Activated CD8-positive, alpha-beta T cell treated with anti-CD3 and anti-CD28 coated beads for 36 hours (primary cell): Measurements from ENCODE around the gene USF2. TPM values are rescaled to one million over a fixed set of nuclear protein-coding genes. Genes with fewer than 3 reads are reported as not detected.
"Not testable (repeated sequence)": the region's sequence is repeated elsewhere in the genome, so short reads cannot be mapped to it uniquely, and the experiment has no call there.

Experiments
- ATAC-seq: fragments of 200-7000 bp; cut with Tn5 transposase; one replicate; pipeline ENCODE4 v1.10.0; 2021; ENCODE audit warnings: mild to moderate bottlenecking, moderate library complexity
- CTCF ChIA-PET: fragments of 350-600 bp; sonication (Branson Sonifier 250); formaldehyde crosslinking; loops from one replicate; lab custom pipeline; 2021; ENCODE audit warnings: antibody characterized with exemption; lab: Charles Lee
- POLR2A ChIA-PET: fragments of 350-600 bp; sonication (Branson Sonifier 250); formaldehyde crosslinking; loops from one replicate; lab custom pipeline; 2021; ENCODE audit warnings: antibody characterized with exemption; lab: Charles Lee
- DNase-seq: peaks from one replicate; pipeline ENCODE4 v3.0.0-alpha.2; 2020
- H3K27ac Mint-ChIP-seq: one replicate; pipeline ENCODE4 v1.8.0; 2021; ENCODE audit warnings: mild to moderate bottlenecking, mixed read lengths
- H3K27me3 Mint-ChIP-seq: one replicate; pipeline ENCODE4 v1.8.0; 2021; ENCODE audit warnings: mixed read lengths
- H3K36me3 Mint-ChIP-seq: one replicate; pipeline ENCODE4 v1.8.0; 2021; ENCODE audit warnings: low read depth, mixed read lengths
- H3K4me1 Mint-ChIP-seq: one replicate; pipeline ENCODE4 v1.8.0; 2021; ENCODE audit warnings: low read depth, mixed read lengths
- H3K4me3 Mint-ChIP-seq: one replicate; pipeline ENCODE4 v1.8.0; 2021; ENCODE audit warnings: mild to moderate bottlenecking, moderate library complexity, mixed read lengths
- H3K9me3 Mint-ChIP-seq: one replicate; pipeline ENCODE4 v1.8.0; 2021; ENCODE audit warnings: mixed read lengths
- intact Hi-C: fragments of 100-400 bp; cut with micrococcal nuclease; formaldehyde crosslinking; loops from one replicate; pipeline ENCODE4 v1.10.0; 2022
- total RNA-seq, 2 experiments: library from RNA; stranded (reverse); gene quantifications; one replicate each; pipeline ENCODE4 v1.2.3, GENCODE V29; 2021
- TF ChIP-seq, protein P1 (sequence below): fragments of 200-600 bp; IDR thresholded peaks from one replicate; pipeline ENCODE4 v1.8.0; 2022; ENCODE audit warnings: antibody characterized with exemption, mild to moderate bottlenecking

USF2 gene
- total RNA-seq, 2 experiments from 2014 or later = 111 to 115 TPM

DNA sequence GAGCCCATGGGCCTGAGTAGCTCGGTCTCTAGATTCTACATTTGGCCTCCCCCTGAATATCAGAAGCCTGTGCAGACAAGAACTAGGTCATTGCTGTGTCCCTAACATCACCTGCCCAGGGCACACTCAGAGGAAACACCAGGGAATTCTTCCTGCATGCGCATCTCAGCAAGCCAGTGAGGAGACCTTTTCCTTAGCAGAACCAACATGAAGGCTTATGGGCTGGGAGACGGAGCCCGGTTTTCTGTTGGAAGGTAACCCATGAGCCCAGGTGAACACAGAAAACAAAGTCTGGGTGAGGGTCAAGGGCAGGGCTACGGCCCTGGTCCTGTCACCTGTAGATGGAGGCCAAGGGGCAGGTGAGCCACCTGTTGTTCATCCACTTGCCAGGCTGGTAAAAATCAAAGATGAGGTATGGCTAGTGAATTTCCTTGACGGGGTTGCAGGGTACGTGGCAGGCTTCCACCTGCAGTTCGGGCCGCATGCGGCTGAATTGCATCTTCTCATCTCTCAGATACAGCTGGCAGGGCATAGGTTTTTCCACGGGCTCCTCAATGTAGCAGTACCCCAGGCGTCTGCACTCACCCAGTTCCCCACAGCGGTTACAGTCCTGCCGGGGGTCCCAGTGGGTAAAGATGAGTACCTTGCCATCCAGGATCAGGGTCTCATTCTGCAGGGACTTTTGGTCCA is 36.7 kb upstream of the USF2 start:
- H3K9me3 Mint-ChIP-seq = no peaks in the 10 kb centered on the region
- ChIA-PET POLR2A (no interaction called here), CTCF (no interaction called here)
- no peak overlapping the region for H3K27ac Mint-ChIP-seq
- ATAC-seq (no peak), DNase-seq (no peak)
- no peak overlapping the region for H3K4me3 Mint-ChIP-seq
- no peaks in the 10 kb centered on the region for H3K36me3 Mint-ChIP-seq
- no peaks in the 10 kb centered on the region for H3K27me3 Mint-ChIP-seq
- intact Hi-C loops = no loop called here
- H3K4me1 Mint-ChIP-seq = peaks cover 10% of the 10 kb centered on the region
- TF ChIP-seq, protein P1, sequence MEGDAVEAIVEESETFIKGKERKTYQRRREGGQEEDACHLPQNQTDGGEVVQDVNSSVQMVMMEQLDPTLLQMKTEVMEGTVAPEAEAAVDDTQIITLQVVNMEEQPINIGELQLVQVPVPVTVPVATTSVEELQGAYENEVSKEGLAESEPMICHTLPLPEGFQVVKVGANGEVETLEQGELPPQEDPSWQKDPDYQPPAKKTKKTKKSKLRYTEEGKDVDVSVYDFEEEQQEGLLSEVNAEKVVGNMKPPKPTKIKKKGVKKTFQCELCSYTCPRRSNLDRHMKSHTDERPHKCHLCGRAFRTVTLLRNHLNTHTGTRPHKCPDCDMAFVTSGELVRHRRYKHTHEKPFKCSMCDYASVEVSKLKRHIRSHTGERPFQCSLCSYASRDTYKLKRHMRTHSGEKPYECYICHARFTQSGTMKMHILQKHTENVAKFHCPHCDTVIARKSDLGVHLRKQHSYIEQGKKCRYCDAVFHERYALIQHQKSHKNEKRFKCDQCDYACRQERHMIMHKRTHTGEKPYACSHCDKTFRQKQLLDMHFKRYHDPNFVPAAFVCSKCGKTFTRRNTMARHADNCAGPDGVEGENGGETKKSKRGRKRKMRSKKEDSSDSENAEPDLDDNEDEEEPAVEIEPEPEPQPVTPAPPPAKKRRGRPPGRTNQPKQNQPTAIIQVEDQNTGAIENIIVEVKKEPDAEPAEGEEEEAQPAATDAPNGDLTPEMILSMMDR = no peak

DNA sequence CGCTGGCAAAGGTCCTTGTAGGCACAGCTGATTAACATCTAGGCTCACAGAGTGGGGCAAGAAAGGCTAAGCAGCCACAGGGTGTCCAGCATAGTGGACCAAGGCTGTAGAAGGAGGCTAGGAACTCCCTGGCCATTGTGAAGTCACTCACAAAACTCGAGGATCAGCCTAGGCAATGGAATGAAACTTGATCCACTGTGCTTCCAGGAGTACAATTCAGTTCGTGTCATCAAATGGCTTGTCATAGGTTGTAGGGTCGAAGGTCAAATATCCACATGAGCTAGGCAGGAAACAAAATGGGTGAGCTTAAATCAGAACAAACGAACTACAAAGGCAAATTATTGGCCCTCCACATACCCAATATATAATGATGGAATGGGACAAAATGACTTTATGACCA is 35.9 kb upstream of the USF2 start:
- no peak overlapping the region for H3K27ac Mint-ChIP-seq
- CTCF ChIA-PET = interaction anchor here (1.3 kb wide), 1 partner anchor 189 kb away, joined by 3 read pairs; no protein-coding TSS in a partner anchor
- no peak for DNase-seq
- no peaks in the 10 kb centered on the region for H3K27me3 Mint-ChIP-seq
- H3K9me3 Mint-ChIP-seq = no peaks in the 10 kb centered on the region
- intact Hi-C loops = no loop called here
- H3K36me3 Mint-ChIP-seq = no peaks in the 10 kb centered on the region
- POLR2A ChIA-PET = no interaction called here
- TF ChIP-seq, protein P1 = no peak
- H3K4me1 Mint-ChIP-seq = peaks cover 10% of the 10 kb centered on the region
- ATAC-seq = no peak
- no peak overlapping the region for H3K4me3 Mint-ChIP-seq

DNA sequence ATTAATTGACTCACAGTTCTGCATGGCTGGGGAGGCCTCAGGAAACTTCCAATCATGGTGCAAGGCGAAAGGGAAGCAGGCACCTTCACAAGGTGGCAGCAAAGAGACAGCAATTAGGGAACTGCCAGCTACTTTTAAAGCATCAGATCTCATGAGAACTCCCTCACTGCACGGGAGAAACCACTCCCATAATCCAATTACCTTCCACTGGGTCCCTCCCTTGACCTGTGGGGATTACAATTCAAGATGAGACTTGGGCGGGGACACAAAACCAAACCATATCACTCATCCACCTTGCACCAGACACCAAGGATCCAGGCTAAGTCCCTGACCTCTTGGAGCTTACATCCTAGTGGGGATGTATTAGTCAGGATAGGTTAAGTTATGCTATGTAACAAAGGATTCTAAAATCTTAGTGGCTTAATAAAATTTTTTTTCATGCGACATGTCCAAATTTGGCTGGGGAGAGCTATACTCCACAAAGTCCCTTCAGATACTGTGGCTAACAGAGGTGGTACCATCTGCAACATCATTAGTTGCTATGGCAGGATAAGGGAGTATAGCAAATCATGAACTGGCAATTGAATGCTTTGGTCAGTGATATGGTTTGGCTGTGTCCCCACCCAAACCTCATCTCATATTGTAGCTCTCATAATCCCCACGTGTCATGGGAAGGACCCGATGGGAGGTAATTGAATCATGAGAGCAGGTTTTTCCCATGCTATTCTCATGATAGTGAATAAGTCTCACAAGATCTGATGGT is 31.9 kb upstream of the USF2 start:
- no peak overlapping the region for H3K4me3 Mint-ChIP-seq
- intact Hi-C loops = no loop called here
- ATAC-seq = no peak
- CTCF ChIA-PET = interaction anchor here (0.9 to 1.4 kb wide), 5 partner anchors 18 to 190 kb away, joined by 3 to 4 read pairs (median 4); no protein-coding TSS in a partner anchor
- TF ChIP-seq, protein P1 = no peak
- POLR2A ChIA-PET = interaction anchor here (0.6 to 1.3 kb wide), 3 partner anchors 11 to 76 kb away, joined by 3 to 5 read pairs (median 3); no protein-coding TSS in a partner anchor
- peak; percentile 46 for DNase-seq
- H3K27me3 Mint-ChIP-seq = no peaks in the 10 kb centered on the region
- H3K27ac Mint-ChIP-seq = no peak overlapping the region
- peaks cover 17% of the 10 kb centered on the region for H3K9me3 Mint-ChIP-seq
- H3K36me3 Mint-ChIP-seq = peaks cover 11% of the 10 kb centered on the region
- H3K4me1 Mint-ChIP-seq = peaks cover 28% of the 10 kb centered on the region

DNA sequence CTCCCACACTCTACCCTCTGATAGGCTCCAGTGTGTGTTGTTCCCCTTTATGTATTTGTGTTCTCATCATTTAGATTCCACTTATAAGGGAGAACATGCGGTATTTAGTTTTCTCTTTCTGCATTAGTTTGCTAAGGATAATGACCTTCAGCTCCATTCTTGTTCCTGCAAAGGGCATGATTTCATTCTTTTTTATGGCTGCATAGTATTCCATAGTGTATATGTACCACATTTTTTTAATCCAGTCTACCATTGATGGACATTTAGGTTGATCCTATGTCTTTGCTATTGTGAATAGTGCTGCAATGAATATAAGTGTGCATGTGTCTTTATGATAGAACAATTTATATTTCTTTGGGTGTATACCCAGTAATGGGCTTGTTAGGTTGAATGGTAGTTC is 29.2 kb upstream of the USF2 start:
- Mint-ChIP-seq H3K4me1 (peaks cover 26% of the 10 kb centered on the region), H3K9me3 (peaks cover 27% of the 10 kb centered on the region), H3K27ac (peak overlapping the region; percentile 90), H3K36me3 (peaks cover 11% of the 10 kb centered on the region)
- ChIA-PET CTCF (interaction anchor here (1.0 to 1.8 kb wide), 3 partner anchors 14 to 255 kb away, joined by 3 to 4 read pairs (median 4); no protein-coding TSS in a partner anchor), POLR2A (interaction anchor here (1.2 to 1.9 kb wide), 2 partner anchors 23 to 33 kb away, joined by 3 to 6 read pairs; no protein-coding TSS in a partner anchor)
- H3K4me3 Mint-ChIP-seq, H3K27me3 Mint-ChIP-seq, DNase-seq, ATAC-seq, intact Hi-C loops: not testable (repeated sequence)

DNA sequence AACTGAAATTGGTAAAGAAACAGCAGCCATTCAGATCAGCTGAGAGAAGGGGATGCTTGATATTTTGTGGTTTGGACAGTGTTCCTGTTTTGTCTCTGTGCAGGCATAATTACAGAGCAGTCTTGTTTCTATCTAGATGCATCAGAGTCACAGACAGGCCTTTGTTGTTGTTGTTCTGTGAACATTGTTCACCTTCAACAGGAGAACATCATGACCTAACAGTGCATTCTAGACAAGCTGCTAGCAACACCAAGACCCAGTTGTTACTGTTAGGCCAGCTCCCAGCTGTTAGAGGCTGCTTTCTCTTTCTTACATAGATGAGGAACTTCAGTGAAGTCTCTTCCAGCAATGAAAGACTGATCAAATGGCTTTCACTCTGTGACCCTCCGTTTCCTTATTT is 28.4 kb upstream of the USF2 start:
- peak overlapping the region; percentile 90 for H3K27ac Mint-ChIP-seq
- no peak for DNase-seq
- ChIA-PET CTCF (interaction anchor here (1.0 to 1.8 kb wide), 5 partner anchors 15 to 254 kb away, joined by 3 to 6 read pairs (median 4); partner anchors contain the start of gene FXYD5), POLR2A (interaction anchor here (1.2 to 1.9 kb wide), 3 partner anchors 23 to 86 kb away, joined by 3 to 6 read pairs (median 3); partner anchors contain the start of gene FXYD5)
- intact Hi-C loops = no loop called here
- TF ChIP-seq, protein P1 = no peak
- H3K4me3 Mint-ChIP-seq = no peak overlapping the region
- H3K27me3 Mint-ChIP-seq = no peaks in the 10 kb centered on the region
- H3K9me3 Mint-ChIP-seq = peaks cover 30% of the 10 kb centered on the region
- ATAC-seq = peak; percentile 75
- peaks cover 11% of the 10 kb centered on the region for H3K36me3 Mint-ChIP-seq
- peaks cover 22% of the 10 kb centered on the region for H3K4me1 Mint-ChIP-seq
